Activated naive CD8-positive, alpha-beta T cell treated with anti-CD3 and anti-CD28 coated beads, Interleukin-2, amount 50 U/mL, for 16 hours (primary cell): ENCODE results near the gene TDRD3.

Experiments
- DNase-seq: peaks from one replicate; pipeline ENCODE4 v3.0.0-alpha.2; 2020; ENCODE audit warnings: low read depth, low spot score

Gene TDRD3

DNA sequence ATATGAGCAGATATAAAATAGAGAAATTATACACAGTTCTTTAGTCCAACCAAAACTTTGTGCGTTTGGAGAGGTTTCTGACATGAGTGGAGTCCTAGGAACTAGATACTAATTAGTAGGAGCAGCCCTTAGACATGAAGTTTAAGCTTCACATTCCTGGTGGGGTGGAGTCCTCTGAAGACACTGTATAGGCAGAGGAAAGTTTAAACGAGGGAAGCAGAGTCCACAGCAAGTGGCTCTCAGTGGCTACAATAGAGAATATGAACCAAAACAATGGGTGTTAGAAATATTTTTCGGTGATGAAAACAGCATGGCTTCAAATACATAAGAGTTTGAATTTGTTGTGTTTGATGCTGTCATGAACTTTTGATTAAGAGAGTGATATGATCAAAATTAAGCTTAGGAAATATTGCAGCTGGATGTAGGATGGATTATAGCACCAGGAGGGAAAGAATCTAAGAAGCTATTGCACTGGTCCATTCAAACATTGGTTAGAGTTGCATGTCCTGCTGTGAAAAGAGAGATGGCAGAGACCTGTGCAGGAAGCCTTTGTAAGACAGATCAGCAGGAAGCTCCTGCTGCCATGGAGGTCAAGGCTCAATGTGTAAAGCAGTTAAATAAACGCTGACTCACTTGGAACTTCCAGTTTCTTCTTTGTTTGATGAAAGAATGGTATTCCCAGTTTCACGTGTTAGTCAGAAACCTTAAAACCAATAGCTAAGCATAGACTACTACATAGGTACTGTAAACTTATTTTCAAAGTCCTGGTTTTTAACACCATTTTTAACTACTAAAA is 175.2 kb downstream of the TDRD3 start:
- DNase-seq: no peak

DNA sequence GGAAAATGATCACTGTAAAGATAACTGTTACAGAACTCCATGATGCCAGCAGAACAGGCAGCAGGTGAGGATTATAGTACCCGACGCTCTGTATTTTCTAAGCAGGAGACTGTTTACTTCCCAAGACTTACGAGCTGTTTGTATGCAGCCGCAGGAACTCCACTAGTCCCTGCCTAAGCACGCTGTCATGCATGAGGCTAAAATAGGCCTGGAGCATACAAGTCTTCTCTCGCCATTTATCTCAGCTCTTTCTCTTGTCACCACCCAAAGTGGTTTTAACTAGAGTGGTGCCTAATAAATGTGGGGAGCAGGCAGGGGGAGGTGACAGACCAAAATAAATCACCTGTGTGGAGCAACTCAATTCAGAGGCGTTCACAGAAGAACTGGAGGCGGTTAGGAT is 175.8 kb downstream of the TDRD3 start:
- no peak for DNase-seq

DNA sequence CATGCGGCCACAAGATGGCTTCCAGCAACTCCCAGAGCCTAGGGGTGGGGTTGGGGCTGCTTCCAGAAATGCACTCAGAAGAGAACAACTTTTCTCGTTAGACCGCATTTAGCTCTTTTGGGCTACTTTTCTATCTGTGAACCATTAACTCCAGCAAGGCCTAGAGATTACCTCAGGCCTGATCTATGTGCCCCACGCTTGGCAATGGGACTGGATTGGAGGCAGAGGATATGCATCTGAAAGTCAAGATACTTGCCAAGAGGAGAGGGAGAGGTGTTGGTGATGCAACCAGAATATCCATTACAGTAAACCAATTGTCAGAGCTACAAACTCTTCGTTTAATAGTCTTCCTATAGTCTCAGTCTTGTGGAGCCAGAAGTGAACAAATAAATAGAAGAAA is 177.7 kb downstream of the TDRD3 start:
- DNase-seq: no peak

DNA sequence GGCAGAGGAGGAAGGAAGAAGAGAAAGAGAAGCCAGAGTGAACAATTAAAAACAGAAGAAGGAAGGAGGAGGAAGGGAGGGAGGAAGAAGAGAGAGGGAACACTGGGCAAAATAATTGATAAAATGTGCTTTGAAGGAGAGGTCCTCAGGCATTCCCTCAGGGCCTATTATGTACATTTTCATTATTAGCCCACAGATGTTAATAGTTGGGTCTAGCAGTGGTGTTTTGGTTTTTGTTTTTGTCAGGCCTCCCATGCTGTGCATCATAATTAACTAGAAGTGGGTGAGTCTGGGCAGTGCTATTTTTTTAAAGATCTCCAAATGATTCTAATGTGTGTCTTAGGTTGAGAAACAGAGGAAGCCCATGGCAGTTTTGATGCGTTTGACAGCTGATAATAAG is 178.1 kb downstream of the TDRD3 start:
- DNase-seq: no peak

DNA sequence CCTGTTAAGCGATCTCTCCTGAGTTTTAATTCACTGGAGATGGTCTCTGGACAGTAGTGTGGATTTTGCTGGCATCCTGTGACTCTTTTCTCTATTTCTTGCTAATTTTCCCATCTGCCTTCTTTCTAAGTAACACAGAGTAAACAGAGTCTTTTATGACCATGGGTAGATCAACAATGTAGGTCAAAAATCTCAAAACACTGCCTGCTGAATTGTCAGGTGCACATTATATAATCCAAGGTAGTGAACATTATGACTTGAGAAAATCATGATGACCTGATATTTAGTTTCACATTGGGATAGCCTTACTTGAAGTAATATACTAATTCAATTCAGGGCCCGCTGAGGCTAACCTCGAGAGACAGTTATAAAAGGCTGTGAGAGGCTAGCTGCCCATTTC is 180.7 kb downstream of the TDRD3 start:
- no peak for DNase-seq

DNA sequence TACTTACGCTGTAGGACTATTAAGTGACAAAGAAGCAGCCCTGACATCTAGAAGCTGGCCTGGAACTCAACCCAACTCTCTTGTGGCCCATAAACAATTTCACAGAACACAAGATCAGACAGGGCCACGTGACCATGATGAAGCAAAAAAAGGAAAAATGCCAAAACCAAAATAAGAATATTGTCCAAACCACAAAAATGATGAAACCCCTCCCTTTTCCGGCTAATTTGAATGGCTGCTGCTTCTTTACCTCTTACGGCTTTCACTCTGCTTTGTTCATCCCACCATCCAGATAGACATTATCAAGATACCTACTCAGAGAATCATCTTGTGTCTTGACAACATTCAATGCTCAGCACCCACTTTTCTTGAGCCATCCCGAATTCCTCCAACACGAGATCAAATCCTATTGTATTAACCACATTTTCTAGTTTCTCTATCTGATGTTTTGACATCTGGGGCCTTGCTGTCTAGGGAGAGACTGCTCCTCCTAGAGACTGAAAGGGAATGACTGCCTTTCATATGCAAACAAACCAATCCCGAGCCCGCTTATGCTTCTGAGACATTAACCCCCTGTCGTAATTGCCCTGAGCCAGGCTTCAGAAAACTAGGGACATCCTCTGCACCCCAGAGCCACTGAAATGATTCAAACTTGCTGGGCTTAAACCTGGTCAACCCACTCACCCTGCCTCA is 186.3 kb downstream of the TDRD3 start:
- DNase-seq: no peak

DNA sequence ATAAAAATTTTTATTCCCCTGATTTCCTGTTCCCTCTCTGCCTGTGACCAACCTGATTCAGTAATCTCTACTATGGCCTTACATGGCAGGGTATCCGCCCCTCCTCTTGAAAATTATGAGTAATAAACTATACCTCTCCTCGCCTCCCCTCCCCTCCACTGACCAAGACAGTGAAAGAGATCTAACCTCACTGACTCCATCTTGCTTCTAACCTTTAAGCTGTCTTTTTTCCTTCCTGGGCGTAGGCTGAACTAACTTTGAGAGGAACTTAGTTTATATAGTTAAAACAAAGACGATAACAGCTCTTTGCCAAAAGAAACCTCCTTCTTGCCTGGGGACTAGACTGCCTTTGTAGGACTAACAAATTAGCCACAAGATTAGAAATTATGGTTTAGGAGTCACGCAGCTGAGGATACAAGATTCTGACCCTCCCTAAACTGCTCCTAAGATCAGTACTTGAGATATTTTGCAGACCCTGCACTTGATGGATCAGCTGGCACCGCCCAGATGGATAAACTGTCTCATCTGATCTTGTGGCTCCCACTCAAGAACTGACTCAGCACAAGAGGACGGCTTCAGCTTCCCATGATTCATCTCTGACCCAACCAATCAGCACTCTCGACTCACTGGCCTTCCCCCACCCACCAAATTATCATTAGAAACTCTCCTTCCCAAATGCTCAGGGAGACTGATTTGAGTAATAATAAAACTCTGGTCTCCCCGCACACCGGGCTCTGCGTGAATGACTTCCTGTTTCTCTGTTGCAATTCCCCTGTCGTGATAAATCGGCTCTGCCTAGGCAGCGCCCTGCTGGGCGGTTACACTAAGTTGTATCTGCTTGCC is 187.1 kb downstream of the TDRD3 start:
- no peak for DNase-seq

- DNase-seq: no peak
These were observed 188.0 kb downstream of the TDRD3 start for GRCh38 chr13:60584976-60585375.

- DNase-seq: no peak
These were observed 194.1 kb downstream of the TDRD3 start for GRCh38 chr13:60590800-60591747.

DNA sequence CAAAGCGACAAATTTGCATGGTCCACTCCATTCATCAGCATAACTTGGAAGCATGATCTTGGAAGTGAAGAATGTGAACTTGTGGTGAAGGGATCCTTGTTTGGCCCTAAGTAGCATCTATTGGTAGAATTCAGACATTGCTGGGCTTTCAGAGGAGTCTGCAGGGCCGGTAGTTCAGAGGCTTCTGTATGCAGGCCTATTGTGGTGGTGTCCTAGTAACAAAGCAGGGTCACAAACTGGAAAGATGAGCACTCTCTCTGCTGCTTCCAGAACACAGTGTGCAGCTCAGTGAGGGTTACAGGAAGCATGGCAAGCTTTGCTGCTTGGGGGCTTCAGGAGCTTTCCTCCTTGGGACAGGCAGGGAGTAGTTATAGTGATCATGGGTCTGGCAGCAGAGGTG is 206.0 kb downstream of the TDRD3 start:
- DNase-seq: no peak

DNA sequence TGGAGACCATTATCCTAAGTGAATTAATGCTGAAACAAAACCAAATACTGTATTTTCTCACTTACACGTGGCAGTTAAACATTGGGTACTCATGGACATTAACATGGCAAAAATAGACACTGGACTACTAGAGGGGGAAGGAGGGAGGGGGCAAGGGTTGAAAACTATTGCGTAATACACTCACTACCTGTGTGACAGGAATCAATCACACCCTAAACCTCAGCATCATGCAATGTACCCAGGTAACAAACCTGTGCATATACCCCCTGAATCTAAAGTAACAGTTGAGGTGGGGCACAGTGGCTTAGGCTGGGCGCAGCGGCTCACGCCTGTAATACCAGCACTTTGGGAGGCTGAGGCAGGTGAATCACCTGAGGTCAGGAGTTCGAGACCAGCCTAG is 207.0 kb downstream of the TDRD3 start:
- DNase-seq: no peak

GRCh38 chr13:60608954-60609353 is 211.9 kb downstream of the TDRD3 start:
- no peak for DNase-seq

GRCh38 chr13:60611523-60611922 is 214.5 kb downstream of the TDRD3 start:
- DNase-seq: no peak

- DNase-seq: no peak
These were observed 215.6 kb downstream of the TDRD3 start for GRCh38 chr13:60612593-60612992.

DNA sequence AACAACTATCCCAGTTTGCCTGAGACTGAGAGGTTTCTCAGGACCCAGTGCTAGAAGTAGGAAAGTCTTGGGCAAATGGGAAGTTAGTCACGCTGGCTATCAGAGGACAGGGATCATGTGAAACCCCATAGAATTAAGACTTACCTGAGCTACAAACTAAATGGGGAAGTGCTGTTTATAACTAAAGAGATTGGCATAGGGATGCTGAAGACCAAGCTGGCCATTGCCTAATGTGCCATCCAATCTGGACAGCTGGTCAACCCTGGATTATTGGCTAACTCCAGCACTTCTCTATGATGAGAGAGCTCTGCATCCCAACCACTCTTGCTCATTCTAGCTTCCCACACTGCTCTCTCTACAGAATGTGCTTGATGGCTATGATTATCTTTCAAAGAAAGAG is 216.1 kb downstream of the TDRD3 start:
- DNase-seq: no peak

GRCh38 chr13:60617991-60618733 is 221.1 kb downstream of the TDRD3 start:
- DNase-seq: no peak

DNA sequence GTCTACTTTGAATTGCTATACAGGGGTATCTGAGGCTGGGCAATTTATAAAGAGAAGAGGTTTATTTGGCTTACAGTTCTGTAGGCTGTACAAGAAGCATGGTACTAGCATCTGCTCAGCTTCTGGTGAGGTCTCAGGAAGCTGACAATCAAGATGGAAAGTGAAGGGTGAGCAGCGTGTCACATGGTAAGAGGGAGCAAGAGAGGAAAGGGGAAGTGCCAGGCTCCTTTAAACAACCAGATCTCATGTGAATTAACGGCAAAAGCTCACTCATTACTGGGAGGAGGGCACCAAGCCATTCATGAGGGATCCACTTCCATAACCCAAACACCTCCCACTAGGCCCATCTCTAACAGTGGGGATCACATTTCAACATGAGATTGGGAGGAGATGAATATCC is 222.4 kb downstream of the TDRD3 start:
- DNase-seq: no peak

DNA sequence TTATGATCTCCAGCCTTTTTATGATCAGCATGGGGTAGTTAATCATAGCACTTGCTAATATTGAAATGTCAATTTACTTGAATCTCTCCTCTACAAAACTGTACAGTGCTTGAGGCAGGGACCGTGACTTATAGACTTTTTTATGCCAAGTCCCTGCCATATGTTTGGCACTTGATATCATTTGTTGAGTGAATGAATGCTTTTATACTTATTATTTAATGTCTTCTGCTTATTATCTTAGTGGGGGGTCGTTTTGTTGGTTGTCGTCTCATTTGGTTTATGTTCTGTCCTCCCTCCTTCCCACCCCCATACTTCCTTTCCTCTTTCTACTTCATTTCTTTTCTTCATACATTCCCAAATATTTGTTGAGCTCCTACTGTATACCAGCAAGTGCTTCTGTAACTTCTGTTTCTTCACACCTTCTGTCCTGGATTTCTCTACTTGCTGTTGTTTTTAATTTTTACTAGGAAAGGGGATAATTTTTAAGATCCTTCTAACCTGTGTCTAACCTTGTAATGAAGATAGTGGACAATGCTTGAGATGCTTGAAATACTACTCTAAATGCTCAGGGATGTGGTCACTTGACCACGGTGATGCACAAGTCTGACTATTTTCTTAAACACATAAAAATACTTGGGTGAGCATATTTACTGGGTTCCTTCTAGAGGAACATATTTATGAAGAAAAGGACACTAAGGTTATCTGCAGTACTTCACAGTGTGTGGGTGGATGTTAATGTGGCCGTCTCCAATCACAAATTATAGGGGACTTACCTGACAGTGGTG is 223.8 kb downstream of the TDRD3 start:
- DNase-seq: no peak

- DNase-seq: no peak
These were observed 226.1 kb downstream of the TDRD3 start for GRCh38 chr13:60623151-60623550.
